DND-41 (cell line): Measurements from ENCODE around the gene RCCD1.

Experiments used
- CTCF ChIP-seq: IDR thresholded peaks from 2 replicates; pipeline ENCODE4 v1.5.1; 2012; ENCODE audit warnings: borderline replicate concordance, low read length, moderate library complexity, mild to moderate bottlenecking; ENCODE audit not compliant: poor library complexity, severe bottlenecking; ENCODE audit errors: extremely low read depth
- EZH2 ChIP-seq: IDR thresholded peaks from 3 replicates; pipeline ENCODE4 v1.6.1; 2012; ENCODE audit warnings: borderline replicate concordance, low read depth, mild to moderate bottlenecking, moderate library complexity, low read length, inconsistent platforms; ENCODE audit not compliant: severe bottlenecking

- TF ChIP-seq CTCF (no peak), EZH2 (no peak)
Measured at GRCh38 chr15:90988296-90988695, 33.6 kb downstream of the RCCD1 start.
